Measurements from ENCODE around the gene SMG5.
"Not testable (repeated sequence)": the region's sequence is repeated elsewhere in the genome, so short reads cannot be mapped to it uniquely, and the experiment has no call there.

Gene SMG5

GRCh38 chr1:156282479-156283222 is at the start of gene SMG5:
TSS of gene SMG5 (minus strand) at chr1:156282825. CDS start at chr1:156282680, 145 bp downstream.
- DNase-seq (ENCODE audit: low spot score): peak; percentile 98

DNA sequence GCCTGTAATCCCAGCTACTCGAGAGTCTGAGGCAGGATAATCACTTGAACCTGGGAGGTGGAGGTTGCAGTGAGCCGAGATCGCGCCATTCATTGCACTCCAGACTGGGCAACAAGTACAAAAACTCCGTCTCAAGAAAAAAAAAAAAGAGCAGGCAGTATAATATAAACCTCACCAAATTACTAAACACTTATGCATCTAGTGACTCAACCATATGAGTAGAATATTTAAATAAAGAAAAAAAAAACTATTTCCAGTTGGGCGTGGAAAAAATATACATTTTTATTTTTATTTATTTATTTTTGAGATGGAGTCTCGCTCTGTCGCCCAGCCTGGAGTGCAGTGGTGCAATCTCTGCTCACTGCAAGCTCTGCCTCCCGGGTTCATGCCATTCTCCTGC is 40.6 kb upstream of the SMG5 start:
- DNase-seq (ENCODE audit: low spot score): not testable (repeated sequence)

DNA sequence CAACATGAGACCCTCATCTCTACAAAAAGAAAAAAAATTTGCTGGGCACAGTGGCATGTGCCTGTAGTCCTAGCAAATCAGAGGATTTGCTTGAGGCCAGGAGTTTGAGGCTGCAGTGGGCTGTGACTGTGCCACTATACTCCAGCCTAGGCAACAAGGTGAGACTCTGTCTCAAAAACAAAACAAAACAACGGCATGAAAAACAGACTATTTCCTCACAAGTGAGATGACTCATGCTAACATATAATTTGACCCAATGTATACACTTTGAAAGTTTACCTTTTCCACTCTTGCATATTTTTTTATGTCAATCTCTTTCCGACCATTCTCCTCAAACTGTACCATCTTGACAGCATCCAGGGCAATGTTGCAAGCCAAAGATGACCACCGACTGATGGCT is 37.9 kb upstream of the SMG5 start:
- no peak for DNase-seq (ENCODE audit: low spot score)

DNA sequence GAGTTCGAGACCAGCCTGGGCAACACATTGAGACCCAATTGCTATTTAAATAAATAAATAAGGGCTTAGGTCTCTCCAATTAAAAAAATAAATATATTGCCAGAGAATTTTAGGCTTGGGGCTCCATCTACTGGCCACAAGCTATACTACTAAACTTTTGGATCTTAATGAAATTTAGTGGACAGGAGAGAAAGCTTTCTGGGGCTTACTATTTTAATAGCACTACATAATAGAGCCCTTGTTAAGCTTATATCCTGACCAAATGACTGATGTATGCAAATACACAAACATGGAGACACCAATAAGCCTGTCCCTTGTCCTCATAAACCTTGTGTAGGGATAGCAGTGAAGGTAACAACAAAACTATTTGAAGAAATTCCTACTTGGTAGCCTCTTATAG is 37.0 kb upstream of the SMG5 start:
- DNase-seq (ENCODE audit: low spot score): peak; percentile 44

GRCh38 chr1:156316909-156317308 is 34.3 kb upstream of the SMG5 start:
- no peak for DNase-seq (ENCODE audit: low spot score)

DNA sequence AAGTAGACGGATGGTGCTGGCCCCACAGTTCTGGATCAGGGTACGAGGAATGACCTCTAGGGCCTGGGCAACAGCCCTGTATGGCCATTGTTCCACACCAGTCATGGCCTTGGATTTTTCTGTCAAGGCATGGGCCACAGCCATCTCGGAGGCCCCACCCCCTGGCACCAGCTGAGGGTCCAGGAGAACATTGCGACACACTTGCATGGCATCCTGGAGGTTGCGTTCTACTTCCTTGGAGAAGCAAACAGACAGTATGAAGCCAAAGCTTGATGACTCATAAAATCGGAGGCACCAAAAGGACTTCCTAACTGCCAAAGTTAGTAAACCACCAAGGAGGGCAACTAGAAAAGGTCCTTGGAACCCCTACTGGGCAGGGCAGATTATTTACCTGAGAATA is 28.3 kb upstream of the SMG5 start:
- DNase-seq (ENCODE audit: low spot score): no peak

GRCh38 chr1:156308078-156308477 is 25.5 kb upstream of the SMG5 start:
- no peak for DNase-seq (ENCODE audit: low spot score)

GRCh38 chr1:156305215-156305614 is 22.6 kb upstream of the SMG5 start:
- no peak for DNase-seq (ENCODE audit: low spot score)

DNA sequence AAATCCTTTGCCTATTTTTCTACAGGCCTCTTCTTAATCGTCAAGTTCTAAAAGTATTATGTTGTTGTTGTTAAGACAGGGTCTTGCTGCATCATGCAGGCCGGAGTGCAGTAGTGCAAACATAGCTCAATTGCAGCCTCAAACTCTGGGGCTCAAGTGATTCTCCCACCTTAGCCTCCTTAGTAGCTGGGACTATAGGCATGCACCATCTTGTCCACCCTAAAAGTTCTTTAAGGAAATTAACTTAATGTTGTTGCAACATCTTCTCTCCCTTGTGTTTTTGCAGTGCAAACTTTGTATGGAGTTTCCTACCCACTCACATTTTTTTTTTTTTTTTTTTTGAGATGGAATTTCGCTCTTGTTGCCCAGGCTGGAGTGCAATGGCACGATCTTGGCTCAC is 20.6 kb upstream of the SMG5 start:
- no peak for DNase-seq (ENCODE audit: low spot score)

DNA sequence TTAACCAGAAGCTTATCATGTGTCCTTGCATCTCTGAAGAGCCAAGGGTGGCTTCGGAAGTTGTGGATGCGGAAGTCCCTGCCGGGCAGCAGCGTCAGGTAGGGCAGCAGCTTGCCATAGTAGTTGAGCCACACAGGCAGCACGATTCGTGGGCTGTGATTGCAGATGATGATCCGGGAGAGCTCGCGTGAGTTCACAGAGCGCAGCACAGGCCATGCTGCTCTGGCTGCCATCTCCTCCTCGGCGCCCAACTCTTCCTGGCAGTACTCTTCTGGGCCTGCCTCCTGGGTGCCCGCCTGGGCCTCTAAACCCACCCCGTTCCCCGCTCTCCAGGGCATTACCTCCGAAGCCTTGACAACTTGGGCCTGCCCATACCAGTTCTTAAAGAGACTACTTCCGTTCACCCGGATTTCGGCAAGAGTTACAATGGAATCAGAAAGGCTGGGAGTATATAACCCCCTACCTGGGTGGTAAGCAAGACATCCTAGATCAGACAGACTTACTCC is 16.3 kb upstream of the SMG5 start, which contains the start of gene VHLL:
VHLL (minus strand) TSS at position 456 of the 506 bp plus-strand sequence; CDS start at position 338, 118 bp downstream.
- no peak for DNase-seq (ENCODE audit: low spot score)

DNA sequence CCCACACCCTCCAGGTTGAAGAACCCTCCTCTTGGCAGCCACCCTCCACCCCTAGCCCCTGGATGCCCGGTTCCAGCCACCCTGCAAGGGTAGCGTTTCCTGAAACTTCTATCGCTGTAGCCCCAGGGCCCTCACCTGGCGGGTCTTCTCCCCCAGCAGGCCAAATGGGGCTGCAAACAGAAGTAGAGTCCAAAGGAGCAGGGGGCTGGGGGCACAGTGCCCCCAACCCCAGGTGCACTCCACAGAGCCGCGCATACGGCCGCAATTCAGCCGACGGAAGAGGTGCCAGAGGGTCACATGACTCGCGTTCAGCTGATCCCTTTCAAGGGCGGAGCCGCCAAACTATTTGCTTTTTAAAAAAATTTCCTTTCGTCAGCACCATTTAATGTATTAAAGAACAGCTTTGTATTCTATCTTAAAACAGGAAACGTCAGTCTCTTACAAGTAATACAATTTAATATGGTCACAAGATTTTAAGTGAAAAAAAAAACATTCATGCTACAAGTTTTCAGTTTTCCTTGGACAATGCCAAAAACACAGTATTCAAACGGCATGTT is 12.8 kb upstream of the SMG5 start, which contains the start of gene GLMP:
GLMP (minus strand) TSS at position 289 of the 557 bp plus-strand sequence; CDS start at position 255, 34 bp downstream.
- DNase-seq (ENCODE audit: low spot score): peak; percentile 67

DNA sequence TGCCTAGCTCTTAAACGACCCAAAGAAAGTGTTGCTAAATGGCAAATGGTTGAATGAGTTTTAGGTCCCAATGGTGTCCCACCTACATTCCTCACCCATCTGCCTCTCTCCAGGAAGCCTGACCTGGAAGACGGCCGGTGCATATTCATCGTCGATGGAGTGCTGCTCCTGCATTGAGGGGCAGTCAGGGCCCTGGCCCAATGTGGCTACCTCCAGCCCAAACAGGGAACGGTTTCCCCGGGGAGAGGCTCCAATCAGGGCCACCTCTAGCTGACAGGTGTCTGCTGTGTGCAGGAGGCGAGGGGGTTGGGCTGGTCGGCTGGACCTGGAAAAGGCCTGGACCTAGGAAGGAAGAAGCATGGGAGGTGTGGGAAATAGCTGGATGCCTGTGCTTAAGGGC is 11.3 kb upstream of the SMG5 start:
- no peak for DNase-seq (ENCODE audit: low spot score)

DNA sequence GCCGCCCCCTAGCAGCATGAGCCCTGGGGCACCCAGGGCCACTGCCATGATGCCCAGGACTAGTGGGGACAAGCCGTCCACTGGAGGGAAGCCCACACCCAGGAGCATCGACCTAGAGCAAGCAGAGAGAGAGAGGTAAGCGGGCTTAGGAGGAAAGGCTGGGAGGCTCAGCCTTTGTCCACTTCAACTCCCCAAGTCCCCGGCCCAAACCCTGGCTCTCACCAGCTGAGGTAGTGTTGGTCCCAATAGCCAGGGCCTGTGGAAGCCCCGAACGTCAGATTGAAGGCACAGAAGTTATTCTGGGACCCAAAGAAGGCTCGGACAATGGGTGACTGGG is 10.4 kb upstream of the SMG5 start:
- DNase-seq (ENCODE audit: low spot score): no peak

DNA sequence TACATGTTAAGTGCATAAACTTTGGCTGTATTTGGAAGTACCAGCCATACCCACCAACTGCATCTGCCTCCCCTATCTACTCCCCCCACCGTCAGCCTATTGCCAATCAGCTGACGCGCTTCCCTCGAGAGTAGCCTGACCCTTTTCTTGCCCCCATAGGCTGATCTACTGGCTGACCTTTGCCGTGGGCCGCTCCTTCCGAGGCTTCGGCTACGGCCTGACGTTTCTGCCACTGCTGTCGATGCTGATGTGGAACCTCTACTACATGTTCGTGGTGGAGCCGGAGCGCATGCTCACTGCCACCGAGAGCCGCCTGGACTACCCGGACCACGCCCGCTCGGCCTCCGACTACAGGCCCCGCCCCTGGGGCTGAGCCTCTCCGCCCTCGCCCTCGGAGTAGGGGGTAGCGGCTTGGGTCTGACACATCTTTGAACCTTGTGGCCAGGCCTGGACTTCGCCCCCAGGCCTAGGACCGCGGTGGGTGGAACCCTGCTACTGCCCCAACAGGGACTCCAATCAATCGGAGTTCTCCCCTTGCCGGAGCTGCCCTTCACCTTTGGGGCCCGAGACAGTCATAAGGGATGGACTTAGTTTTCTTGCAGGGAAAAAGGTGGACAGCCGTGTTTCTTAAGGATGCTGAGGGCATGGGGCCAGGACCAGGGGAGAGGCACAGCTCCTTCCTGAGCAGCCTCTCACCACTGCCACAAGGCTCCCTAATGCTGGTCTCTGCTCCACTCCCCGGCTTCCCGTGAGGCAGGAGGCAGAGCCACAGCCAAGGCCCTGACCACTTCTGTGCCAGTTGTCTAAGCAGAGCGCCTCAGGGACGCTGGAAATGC is 8.8 kb upstream of the SMG5 start:
- peak; percentile 84 for DNase-seq (ENCODE audit: low spot score)

- no peak for DNase-seq (ENCODE audit: low spot score)
These were observed 7.2 kb upstream of the SMG5 start for GRCh38 chr1:156289857-156290256.

DNA sequence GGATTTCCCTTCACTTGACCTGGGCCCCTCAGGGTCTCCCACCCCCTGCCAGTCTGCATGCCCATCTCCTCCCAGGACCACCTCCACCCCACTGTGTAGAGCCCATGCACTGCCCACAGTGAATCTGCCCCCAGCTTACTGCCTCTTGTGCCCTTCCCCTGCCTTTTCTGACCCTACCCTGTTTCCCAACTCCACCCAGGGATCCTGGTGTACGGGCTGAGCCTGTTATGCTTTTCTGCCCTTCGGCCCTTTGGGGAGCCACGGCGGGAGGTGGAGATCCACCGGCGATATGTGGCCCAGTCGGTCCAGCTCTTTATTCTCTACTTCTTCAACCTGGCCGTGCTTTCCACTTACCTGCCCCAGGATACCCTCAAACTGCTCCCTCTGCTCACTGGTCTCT is 3.4 kb upstream of the SMG5 start:
- no peak for DNase-seq (ENCODE audit: low spot score)

GRCh38 chr1:156285437-156285836 is 2.8 kb upstream of the SMG5 start:
- no peak for DNase-seq (ENCODE audit: low spot score)

- DNase-seq (ENCODE audit: low spot score): no peak
These were observed 2.1 kb upstream of the SMG5 start for GRCh38 chr1:156284757-156285156.

DNA sequence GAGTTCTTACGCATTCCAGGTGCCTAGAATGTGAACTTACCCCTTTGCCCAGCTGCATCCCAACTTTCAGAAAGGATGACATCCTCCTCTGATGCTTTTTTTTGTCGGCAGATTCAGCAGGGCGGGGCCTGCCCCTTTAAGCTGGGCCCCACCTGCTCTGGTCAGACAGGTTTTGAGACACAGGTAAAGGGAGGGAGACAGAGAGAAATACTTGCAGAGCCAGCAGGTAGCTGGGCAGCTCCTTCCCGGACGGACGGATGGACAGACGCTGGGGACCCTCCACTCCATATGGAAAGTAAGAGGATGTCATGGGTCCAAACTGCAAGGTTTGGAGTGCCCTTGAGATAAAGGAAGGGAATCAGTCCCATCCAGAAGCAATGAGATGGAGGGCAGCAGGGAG is 1.5 kb upstream of the SMG5 start, which contains the start of gene TMEM79:
TMEM79 (plus strand) TSS at position 214 of the 400 bp plus-strand sequence. CDS start 902 bp downstream, outside the sequence.
- no peak for DNase-seq (ENCODE audit: low spot score)

DNA sequence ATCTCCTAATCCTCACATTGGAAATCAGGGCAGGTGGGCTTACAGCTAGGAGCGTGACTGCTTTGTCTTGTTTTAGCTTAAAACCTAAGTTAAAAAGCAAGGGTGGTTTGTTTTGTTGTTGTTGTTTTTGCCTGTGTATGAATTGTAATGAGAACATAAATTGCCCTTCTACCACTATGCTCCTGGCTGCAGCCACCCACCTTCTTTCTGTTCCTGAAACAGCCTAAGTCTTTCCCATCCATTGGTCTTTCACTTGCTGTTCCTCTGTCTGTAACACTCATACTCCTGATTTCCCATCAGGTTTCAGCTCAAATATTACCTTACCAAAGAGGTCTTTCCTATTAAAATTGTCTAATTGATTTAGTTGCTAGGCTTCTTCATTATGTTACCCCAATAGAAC is 896 bp upstream of the SMG5 start:
- DNase-seq (ENCODE audit: low spot score): no peak

- DNase-seq (ENCODE audit: low spot score): peak; percentile 50
These were observed 739 bp downstream of the SMG5 start for GRCh38 chr1:156281693-156282478.

DNA sequence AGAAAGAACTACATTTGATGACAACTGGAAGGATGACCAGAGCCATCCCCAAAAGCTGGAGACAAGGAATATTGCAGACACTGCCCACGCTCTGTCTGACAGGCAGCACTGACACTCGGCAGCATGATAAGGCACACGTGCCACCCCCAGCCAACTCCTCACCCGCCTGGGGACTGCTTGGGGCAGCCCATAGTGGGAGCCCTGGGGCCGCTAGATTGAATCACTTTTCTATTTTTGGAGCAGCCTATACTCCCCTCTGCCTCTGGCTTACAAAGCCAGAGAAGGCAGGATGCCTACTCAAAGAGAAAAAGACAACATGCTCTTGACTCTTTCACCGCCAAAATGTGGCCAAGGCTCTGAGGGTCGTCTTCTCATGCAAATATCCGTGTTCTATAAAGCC is 1.3 kb downstream of the SMG5 start:
- DNase-seq (ENCODE audit: low spot score): no peak
